ENCODE data around the gene MPDZ.
"Not testable (repeated sequence)": the region's sequence is repeated elsewhere in the genome, so short reads cannot be mapped to it uniquely, and the experiment has no call there.

The MPDZ gene

GRCh38 chr9:13228431-13228830, 51.1 kb downstream of the MPDZ start:
- H3K4me3 ChIP-seq (ENCODE audit: severe bottlenecking): no peak overlapping the region
- DNase-seq (ENCODE audit: low spot score): no peak
- no peak overlapping the region for H3K27ac ChIP-seq (ENCODE audit: poor library complexity, severe bottlenecking)
- H3K36me3 ChIP-seq (ENCODE audit: low read depth): peaks cover 6% of the 10 kb centered on the region; the same call in 1 of the 2 replicates
- TF ChIP-seq, protein P1, sequence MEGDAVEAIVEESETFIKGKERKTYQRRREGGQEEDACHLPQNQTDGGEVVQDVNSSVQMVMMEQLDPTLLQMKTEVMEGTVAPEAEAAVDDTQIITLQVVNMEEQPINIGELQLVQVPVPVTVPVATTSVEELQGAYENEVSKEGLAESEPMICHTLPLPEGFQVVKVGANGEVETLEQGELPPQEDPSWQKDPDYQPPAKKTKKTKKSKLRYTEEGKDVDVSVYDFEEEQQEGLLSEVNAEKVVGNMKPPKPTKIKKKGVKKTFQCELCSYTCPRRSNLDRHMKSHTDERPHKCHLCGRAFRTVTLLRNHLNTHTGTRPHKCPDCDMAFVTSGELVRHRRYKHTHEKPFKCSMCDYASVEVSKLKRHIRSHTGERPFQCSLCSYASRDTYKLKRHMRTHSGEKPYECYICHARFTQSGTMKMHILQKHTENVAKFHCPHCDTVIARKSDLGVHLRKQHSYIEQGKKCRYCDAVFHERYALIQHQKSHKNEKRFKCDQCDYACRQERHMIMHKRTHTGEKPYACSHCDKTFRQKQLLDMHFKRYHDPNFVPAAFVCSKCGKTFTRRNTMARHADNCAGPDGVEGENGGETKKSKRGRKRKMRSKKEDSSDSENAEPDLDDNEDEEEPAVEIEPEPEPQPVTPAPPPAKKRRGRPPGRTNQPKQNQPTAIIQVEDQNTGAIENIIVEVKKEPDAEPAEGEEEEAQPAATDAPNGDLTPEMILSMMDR (IDR thresholded peaks at IDR 0.05; ENCODE audit: poor library complexity, severe bottlenecking): no peak
- H3K9me3 ChIP-seq (ENCODE audit: severe bottlenecking): no peaks in the 10 kb centered on the region
- no peak for ATAC-seq (ENCODE audit: low read depth)
- H3K27me3 ChIP-seq (ENCODE audit: insufficient read depth, poor library complexity, severe bottlenecking): no peaks in the 10 kb centered on the region
- H3K4me1 ChIP-seq (ENCODE audit: insufficient read depth, poor library complexity, severe bottlenecking): no peaks in the 10 kb centered on the region

- DNase-seq (ENCODE audit: low spot score) (no peak), ATAC-seq (ENCODE audit: low read depth) (no peak)
- Histone ChIP-seq H3K27ac (ENCODE audit: poor library complexity, severe bottlenecking) (no peak overlapping the region), H3K4me1 (ENCODE audit: insufficient read depth, poor library complexity, severe bottlenecking) (no peaks in the 10 kb centered on the region), H3K27me3 (ENCODE audit: insufficient read depth, poor library complexity, severe bottlenecking) (no peaks in the 10 kb centered on the region), H3K36me3 (ENCODE audit: low read depth) (peaks cover 6% of the 10 kb centered on the region; the same call in 1 of the 2 replicates), H3K9me3 (ENCODE audit: severe bottlenecking) (no peaks in the 10 kb centered on the region), H3K4me3 (ENCODE audit: severe bottlenecking) (no peak overlapping the region)
- TF ChIP-seq, protein P1 (IDR thresholded peaks at IDR 0.05; ENCODE audit: poor library complexity, severe bottlenecking): no peak
Measured at GRCh38 chr9:13224366-13224765, 55.1 kb downstream of the MPDZ start.

DNA sequence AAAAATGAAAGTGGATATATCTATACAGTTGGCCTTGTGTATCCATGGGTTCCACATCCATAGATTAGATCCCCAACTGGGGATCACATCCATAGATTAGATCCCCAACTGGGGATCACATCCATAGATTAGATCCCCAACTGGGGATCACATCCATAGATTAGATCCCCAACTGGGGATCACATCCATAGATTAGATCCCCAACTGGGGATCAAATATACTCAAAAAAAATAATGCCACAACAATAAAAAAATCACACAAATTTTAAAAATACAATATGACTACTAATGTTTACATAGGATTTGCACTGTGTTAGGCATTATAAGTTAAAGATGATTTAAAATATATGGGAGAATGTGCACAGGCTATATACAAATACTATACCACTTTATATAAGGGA, 56.8 kb downstream of the MPDZ start:
- not testable (repeated sequence) for H3K36me3 ChIP-seq (ENCODE audit: low read depth); H3K4me3 ChIP-seq (ENCODE audit: severe bottlenecking); DNase-seq (ENCODE audit: low spot score); H3K27ac ChIP-seq (ENCODE audit: poor library complexity, severe bottlenecking); H3K4me1 ChIP-seq (ENCODE audit: insufficient read depth, poor library complexity, severe bottlenecking); H3K27me3 ChIP-seq (ENCODE audit: insufficient read depth, poor library complexity, severe bottlenecking); H3K9me3 ChIP-seq (ENCODE audit: severe bottlenecking); ATAC-seq (ENCODE audit: low read depth)

GRCh38 chr9:13221741-13222140, 57.8 kb downstream of the MPDZ start:
- Histone ChIP-seq H3K36me3 (ENCODE audit: low read depth) (0 out of 2 replicates have a peak, but pooled peaks cover 6% of the 10 kb centered on the region), H3K27me3 (ENCODE audit: insufficient read depth, poor library complexity, severe bottlenecking) (no peaks in the 10 kb centered on the region), H3K4me3 (ENCODE audit: severe bottlenecking) (no peak overlapping the region), H3K27ac (ENCODE audit: poor library complexity, severe bottlenecking) (no peak overlapping the region), H3K9me3 (ENCODE audit: severe bottlenecking) (no peaks in the 10 kb centered on the region), H3K4me1 (ENCODE audit: insufficient read depth, poor library complexity, severe bottlenecking) (no peaks in the 10 kb centered on the region)
- no peak for ATAC-seq (ENCODE audit: low read depth)
- TF ChIP-seq, protein P1 (IDR thresholded peaks at IDR 0.05; ENCODE audit: poor library complexity, severe bottlenecking): no peak
- DNase-seq (ENCODE audit: low spot score): no peak

DNA sequence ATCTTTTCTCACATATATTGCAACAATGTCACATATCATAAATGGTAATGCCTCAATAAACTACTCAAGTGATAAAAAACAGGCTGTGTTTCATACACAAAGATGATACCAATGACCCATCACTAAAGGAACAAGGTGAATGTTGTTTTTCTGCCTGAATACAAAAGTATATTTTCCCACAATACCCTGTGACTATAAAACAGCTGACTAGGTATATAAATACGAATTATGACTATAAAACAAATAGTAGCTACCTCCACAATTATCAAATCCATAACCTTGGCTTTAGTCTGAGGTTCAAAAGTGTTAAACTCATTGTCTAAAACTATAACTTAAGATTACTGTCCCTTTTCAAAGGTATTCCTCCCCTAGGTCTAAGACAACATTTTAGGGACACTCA, 58.7 kb downstream of the MPDZ start:
- H3K36me3 ChIP-seq (ENCODE audit: low read depth): 0 out of 2 replicates have a peak, but pooled peaks cover 11% of the 10 kb centered on the region
- no peak overlapping the region for H3K27ac ChIP-seq (ENCODE audit: poor library complexity, severe bottlenecking)
- no peak overlapping the region for H3K4me3 ChIP-seq (ENCODE audit: severe bottlenecking)
- H3K27me3 ChIP-seq (ENCODE audit: insufficient read depth, poor library complexity, severe bottlenecking): no peaks in the 10 kb centered on the region
- DNase-seq (ENCODE audit: low spot score) (no peak), ATAC-seq (ENCODE audit: low read depth) (no peak)
- H3K4me1 ChIP-seq (ENCODE audit: insufficient read depth, poor library complexity, severe bottlenecking): no peaks in the 10 kb centered on the region
- no peaks in the 10 kb centered on the region for H3K9me3 ChIP-seq (ENCODE audit: severe bottlenecking)
- TF ChIP-seq, protein P1 (IDR thresholded peaks at IDR 0.05; ENCODE audit: poor library complexity, severe bottlenecking): no peak

All from RWPE2 (cell line).